Activated B cell treated with CpG ODN at 0.5 μM for 24 hours (primary cell): ENCODE measurements around the gene ANKEF1. TPM values are rescaled to one million over a fixed set of nuclear protein-coding genes. Genes with fewer than 3 reads are reported as not detected.
"Not testable (repeated sequence)": the region's sequence is repeated elsewhere in the genome, so short reads cannot be mapped to it uniquely, and the experiment has no call there.

Experiments
- ATAC-seq: fragments of 200-7000 bp; cut with Tn5 transposase; one replicate; pipeline ENCODE4 v1.10.0; 2021; ENCODE audit warnings: low read depth, mild to moderate bottlenecking, moderate library complexity
- CTCF ChIA-PET: fragments of 350-600 bp; sonication (Branson Sonifier 250); formaldehyde crosslinking; loops from one replicate; lab custom pipeline; 2021; ENCODE audit warnings: antibody characterized with exemption; lab: Charles Lee
- POLR2A ChIA-PET: fragments of 350-600 bp; sonication (Branson Sonifier 250); formaldehyde crosslinking; loops from one replicate; lab custom pipeline; 2021; ENCODE audit warnings: antibody characterized with exemption; lab: Charles Lee
- DNase-seq: peaks from one replicate; pipeline ENCODE4 v3.0.0; 2022
- H3K27ac Mint-ChIP-seq: one replicate; pipeline ENCODE4 v1.8.0; 2020; ENCODE audit warnings: mixed read lengths
- H3K27me3 Mint-ChIP-seq: one replicate; pipeline ENCODE4 v1.8.0; 2021; ENCODE audit warnings: mixed read lengths
- H3K36me3 Mint-ChIP-seq: one replicate; pipeline ENCODE4 v1.8.0; 2021; ENCODE audit warnings: low read depth, mixed read lengths
- H3K4me1 Mint-ChIP-seq: one replicate; pipeline ENCODE4 v1.8.0; 2021; ENCODE audit warnings: mixed read lengths
- H3K4me3 Mint-ChIP-seq: one replicate; pipeline ENCODE4 v1.8.0; 2020; ENCODE audit warnings: mild to moderate bottlenecking, mixed read lengths
- H3K9me3 Mint-ChIP-seq: one replicate; pipeline ENCODE4 v1.8.0; 2020; ENCODE audit warnings: mixed read lengths
- CTCF ChIP-seq: fragments of 200-600 bp; IDR thresholded peaks from one replicate; pipeline ENCODE4 v1.8.0; 2022; ENCODE audit warnings: antibody characterized with exemption, mild to moderate bottlenecking
- intact Hi-C: fragments of 100-400 bp; cut with micrococcal nuclease; formaldehyde crosslinking; loops from one replicate; pipeline ENCODE4 v1.15.1; 2024
- total RNA-seq: library from RNA; stranded (reverse); gene quantifications from 2 replicates; pipeline ENCODE4 v1.2.3, GENCODE V29; 2022

ANKEF1 gene
- total RNA-seq, 1 donor from 2014 or later = 2.6 TPM

DNA sequence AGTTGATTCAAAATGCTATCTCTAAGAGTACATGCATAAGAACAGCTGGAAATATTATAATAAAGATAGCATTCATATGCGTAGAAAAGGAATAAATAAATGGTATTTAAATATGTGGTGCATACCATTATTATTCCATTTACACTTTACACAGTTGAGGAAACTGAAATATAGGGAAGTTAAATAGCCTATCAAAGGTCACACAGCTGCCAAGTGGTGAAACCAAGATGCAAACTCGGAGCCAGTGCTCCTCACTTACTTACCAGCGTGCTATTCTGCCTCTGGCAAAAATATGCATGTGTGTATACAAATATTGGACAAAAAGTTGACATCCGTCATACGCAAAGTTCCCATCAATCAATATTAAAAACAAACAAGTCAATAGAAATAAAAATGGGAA lies 22.3 kb upstream of the ANKEF1 start:
- ATAC-seq (no peak), DNase-seq (no peak)
- no peak for TF ChIP-seq CTCF
- no peaks in the 10 kb centered on the region for H3K9me3 Mint-ChIP-seq
- H3K36me3 Mint-ChIP-seq = no peaks in the 10 kb centered on the region
- H3K4me3 Mint-ChIP-seq = no peak overlapping the region
- H3K27ac Mint-ChIP-seq = no peak overlapping the region
- no peaks in the 10 kb centered on the region for H3K4me1 Mint-ChIP-seq
- ChIA-PET CTCF (no interaction called here), POLR2A (no interaction called here)
- intact Hi-C loops = no loop called here
- peaks cover 5% of the 10 kb centered on the region for H3K27me3 Mint-ChIP-seq

- no peak for TF ChIP-seq CTCF
- Mint-ChIP-seq H3K4me1 (no peaks in the 10 kb centered on the region), H3K36me3 (no peaks in the 10 kb centered on the region), H3K4me3 (no peak overlapping the region), H3K9me3 (no peaks in the 10 kb centered on the region), H3K27me3 (peaks cover 3% of the 10 kb centered on the region), H3K27ac (no peak overlapping the region)
- ATAC-seq (no peak), DNase-seq (no peak)
- POLR2A ChIA-PET = no interaction called here
- intact Hi-C loops = no loop called here
- CTCF ChIA-PET = no interaction called here
Measured at GRCh38 chr20:10014431-10014830, 20.4 kb upstream of the ANKEF1 start.

DNA sequence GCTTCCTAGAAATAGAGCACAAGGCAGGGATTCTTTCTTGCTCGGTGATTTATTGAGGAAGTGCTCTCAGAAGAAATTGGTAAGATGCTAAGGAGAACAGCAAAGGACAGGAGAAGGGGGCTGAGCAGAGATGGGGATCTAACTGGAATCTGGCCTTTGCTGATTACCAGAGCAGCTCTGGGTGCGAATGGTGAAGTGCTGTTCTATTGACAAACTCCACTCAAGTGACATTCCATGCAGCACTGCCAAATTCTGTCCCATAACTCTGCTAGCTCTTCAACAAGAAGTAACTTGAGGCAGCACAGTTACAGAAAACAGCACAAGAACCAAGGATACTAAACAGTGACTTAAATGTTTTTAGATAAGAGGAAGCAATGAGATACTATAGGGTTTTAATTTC lies 13.8 kb upstream of the ANKEF1 start:
- no peaks in the 10 kb centered on the region for H3K4me1 Mint-ChIP-seq
- intact Hi-C loops = no loop called here
- no peaks in the 10 kb centered on the region for H3K9me3 Mint-ChIP-seq
- no peak overlapping the region for H3K27ac Mint-ChIP-seq
- H3K36me3 Mint-ChIP-seq = no peaks in the 10 kb centered on the region
- POLR2A ChIA-PET = no interaction called here
- ATAC-seq = no peak
- CTCF ChIA-PET = no interaction called here
- peaks cover 26% of the 10 kb centered on the region for H3K27me3 Mint-ChIP-seq
- H3K4me3 Mint-ChIP-seq = no peak overlapping the region
- no peak for TF ChIP-seq CTCF
- DNase-seq = no peak

- DNase-seq = no peak
- Mint-ChIP-seq H3K36me3 (no peaks in the 10 kb centered on the region), H3K9me3 (no peaks in the 10 kb centered on the region), H3K4me3 (no peak overlapping the region), H3K4me1 (no peaks in the 10 kb centered on the region), H3K27me3 (peaks cover 30% of the 10 kb centered on the region), H3K27ac (no peak overlapping the region)
- intact Hi-C loops = no loop called here
- POLR2A ChIA-PET = no interaction called here
- TF ChIP-seq CTCF = no peak
- no peak for ATAC-seq
- CTCF ChIA-PET = no interaction called here
Measured at GRCh38 chr20:10022625-10023024, 12.2 kb upstream of the ANKEF1 start.

- no peak for TF ChIP-seq CTCF
- no peaks in the 10 kb centered on the region for H3K9me3 Mint-ChIP-seq
- H3K4me1 Mint-ChIP-seq = no peaks in the 10 kb centered on the region
- H3K36me3 Mint-ChIP-seq = no peaks in the 10 kb centered on the region
- POLR2A ChIA-PET = no interaction called here
- CTCF ChIA-PET = no interaction called here
- DNase-seq (no peak), ATAC-seq (no peak)
- intact Hi-C loops = no loop called here
- no peak overlapping the region for H3K4me3 Mint-ChIP-seq
- peaks cover 31% of the 10 kb centered on the region for H3K27me3 Mint-ChIP-seq
- H3K27ac Mint-ChIP-seq = no peak overlapping the region
Measured at GRCh38 chr20:10023911-10024310, 10.9 kb upstream of the ANKEF1 start.

DNA sequence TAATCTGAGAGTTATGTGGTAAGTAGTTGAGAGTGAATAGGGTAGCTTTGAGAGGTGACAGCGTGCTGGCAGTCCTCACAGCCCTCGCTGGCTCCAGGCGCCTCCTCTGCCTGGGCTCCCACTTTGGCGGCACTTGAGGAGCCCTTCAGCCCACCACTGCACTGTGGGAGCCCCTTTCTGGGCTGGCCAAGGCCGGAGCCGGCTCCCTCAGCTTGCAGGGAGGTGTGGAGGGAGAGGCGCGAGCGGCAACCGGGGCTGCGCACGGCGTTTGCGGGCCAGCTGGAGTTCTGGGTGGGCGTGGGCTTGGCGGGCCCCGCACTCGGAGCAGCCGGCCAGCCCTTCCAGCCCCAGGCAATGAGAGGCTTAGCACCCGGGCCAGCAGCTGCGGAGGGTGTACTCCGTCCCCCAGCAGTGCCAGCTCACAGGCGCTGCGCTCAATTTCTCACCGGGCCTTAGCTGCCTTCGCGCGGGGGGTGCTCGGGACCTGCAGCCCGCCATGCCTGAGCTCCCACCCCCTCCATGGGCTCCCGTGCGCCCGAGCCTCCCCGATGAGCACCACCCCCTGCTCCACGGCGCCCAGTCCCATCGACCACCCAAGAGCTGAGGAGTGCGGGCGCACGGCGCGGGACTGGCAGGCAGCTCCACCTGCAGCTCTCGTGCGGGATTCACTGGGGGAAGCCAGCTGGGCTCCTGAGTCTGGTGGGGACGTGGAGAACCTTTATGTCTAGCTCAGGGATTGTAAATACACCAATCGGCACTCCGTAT lies 3.2 kb upstream of the ANKEF1 start:
- CTCF ChIA-PET = not testable (repeated sequence)

DNA sequence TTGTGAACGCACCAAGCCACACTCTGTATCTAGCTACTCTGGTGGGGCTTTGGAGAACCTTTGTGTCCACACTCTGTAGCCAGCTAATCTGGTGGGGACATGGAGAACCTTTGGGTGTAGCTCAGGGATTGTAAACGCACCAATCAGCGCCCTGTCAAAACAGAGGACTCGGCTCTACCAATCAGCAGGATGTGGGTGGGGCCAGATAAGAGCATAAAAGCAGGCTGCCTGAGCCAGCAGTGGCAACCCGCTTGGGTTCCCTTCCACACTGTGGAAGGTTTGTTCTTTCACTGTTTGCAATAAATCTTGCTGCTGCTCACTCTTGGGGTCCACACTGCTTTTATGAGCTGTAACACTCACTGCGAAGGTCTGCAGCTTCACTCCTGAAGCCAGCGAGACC lies 2.5 kb upstream of the ANKEF1 start:
- CTCF ChIA-PET, intact Hi-C loops, H3K9me3 Mint-ChIP-seq, ATAC-seq, H3K36me3 Mint-ChIP-seq, POLR2A ChIA-PET, H3K4me3 Mint-ChIP-seq, H3K27ac Mint-ChIP-seq, H3K4me1 Mint-ChIP-seq, DNase-seq: not testable (repeated sequence)
- H3K27me3 Mint-ChIP-seq = peaks cover 15% of the 10 kb centered on the region

More for the DNA sequence above, 3.2 kb upstream of the ANKEF1 start:
- POLR2A ChIA-PET, H3K36me3 Mint-ChIP-seq, intact Hi-C loops, H3K9me3 Mint-ChIP-seq, H3K4me1 Mint-ChIP-seq, DNase-seq, ATAC-seq, H3K4me3 Mint-ChIP-seq, H3K27ac Mint-ChIP-seq: not testable (repeated sequence)
- peaks cover 15% of the 10 kb centered on the region for H3K27me3 Mint-ChIP-seq
